SIG-M5 treated with dmso at 0.1 percent for 504 hours (cell line): Measurements from ENCODE around the gene IRGM.

ENCODE experiments used
- DNase-seq: peaks from one replicate; lab custom pipeline; 2025; ENCODE audit not compliant: unreplicated experiment; lab: John Stamatoyannopoulos, UW

The IRGM gene

DNA sequence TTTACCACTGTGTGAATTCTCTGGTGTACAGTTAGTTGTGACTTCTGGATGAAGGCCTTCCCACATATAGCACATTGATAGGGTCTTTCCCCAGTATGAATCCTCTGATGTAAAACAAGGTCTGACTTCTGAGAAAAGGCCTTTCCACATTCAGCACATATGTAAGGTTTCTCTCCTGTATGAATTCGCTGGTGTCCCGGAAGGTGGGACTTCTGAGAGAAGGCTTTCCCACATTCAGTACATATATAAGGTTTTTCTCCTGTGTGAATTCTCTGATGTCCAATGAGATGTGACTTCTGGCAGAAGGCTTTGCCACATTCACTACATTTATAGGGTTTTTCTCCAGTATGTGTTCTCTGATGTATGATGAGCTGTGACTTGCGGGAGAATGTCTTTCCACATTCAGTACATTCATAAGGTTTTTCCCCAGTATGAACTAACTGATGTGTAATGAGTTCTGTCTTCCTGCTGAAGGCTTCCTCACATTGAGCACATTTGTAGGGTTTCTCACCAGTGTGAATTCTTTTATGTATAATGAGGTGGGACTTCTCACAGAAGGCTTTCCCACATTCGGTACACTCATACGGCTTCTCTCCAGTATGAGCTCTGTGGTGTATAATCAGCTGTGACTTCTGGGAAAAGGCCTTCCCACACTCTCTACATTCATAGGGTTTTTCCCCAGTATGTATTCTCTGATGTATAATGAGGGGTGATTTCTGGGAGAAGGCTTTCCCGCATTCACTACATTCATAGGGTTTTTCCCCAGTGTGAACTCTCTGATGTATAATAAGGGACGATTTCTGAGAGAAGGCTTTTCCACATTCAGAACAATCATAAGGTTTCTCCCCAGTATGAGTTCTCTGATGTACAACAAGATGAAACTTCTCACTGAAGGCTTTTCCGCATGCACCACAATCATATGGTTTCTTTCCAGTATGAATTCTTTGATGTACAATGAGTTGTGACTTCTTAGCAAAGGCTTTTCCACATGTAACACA lies 49.4 kb downstream of the IRGM start:
- DNase-seq: no peak
